IPS DF 6.9 (cell line): ENCODE data around the gene LCMT1.

Source experiments
- DNase-seq: peaks from one replicate; pipeline ENCODE4 v3.0.0-alpha.2; 2013; ENCODE audit warnings: low read depth, low spot score
- H3K27ac ChIP-seq: one replicate; pipeline ENCODE4 v1.5.1; 2013; ENCODE audit warnings: low read length, control low read depth
- H3K27me3 ChIP-seq: 2 replicates; pipeline ENCODE4 v1.6.1; 2013; ENCODE audit warnings: mild to moderate bottlenecking, low read length; ENCODE audit not compliant: control insufficient read depth, insufficient read depth
- H3K36me3 ChIP-seq: 2 replicates; pipeline ENCODE4 v1.6.1; 2013; ENCODE audit warnings: low read length; ENCODE audit not compliant: control insufficient read depth, insufficient read depth
- H3K4me1 ChIP-seq: 2 replicates; pipeline ENCODE4 v1.6.1; 2013; ENCODE audit warnings: low read length; ENCODE audit not compliant: control insufficient read depth, insufficient read depth
- H3K4me3 ChIP-seq: 2 replicates; pipeline ENCODE4 v1.5.1; 2013; ENCODE audit warnings: mild to moderate bottlenecking, low read length
- H3K9me3 ChIP-seq: 2 replicates; pipeline ENCODE4 v1.6.1; 2013; ENCODE audit warnings: low read length, inconsistent platforms; ENCODE audit not compliant: control insufficient read depth, insufficient read depth
- WGBS: extraction: QIAGEN DNeasy Blood & Tissue Kit; methylation state at CpG from one replicate; pipeline ENCODE4 v1.1.7; 2013; ENCODE audit warnings: mixed read lengths, missing lambda C conversion rate; ENCODE audit not compliant: insufficient read length, insufficient coverage; 5-methylcytosine and 5-hydroxymethylcytosine counted together

The LCMT1 gene

GRCh38 chr16:25222959-25223358 lies 111.4 kb downstream of the LCMT1 start:
- no peak for DNase-seq
- Histone ChIP-seq H3K4me1 (no peaks in the 10 kb centered on the region), H3K9me3 (no peaks in the 10 kb centered on the region), H3K4me3 (no peak overlapping the region), H3K36me3 (no peaks in the 10 kb centered on the region), H3K27me3 (no peaks in the 10 kb centered on the region), H3K27ac (no peak overlapping the region)
- no CpG with 5 or more reads among the region's 8 CpGs for WGBS

DNA sequence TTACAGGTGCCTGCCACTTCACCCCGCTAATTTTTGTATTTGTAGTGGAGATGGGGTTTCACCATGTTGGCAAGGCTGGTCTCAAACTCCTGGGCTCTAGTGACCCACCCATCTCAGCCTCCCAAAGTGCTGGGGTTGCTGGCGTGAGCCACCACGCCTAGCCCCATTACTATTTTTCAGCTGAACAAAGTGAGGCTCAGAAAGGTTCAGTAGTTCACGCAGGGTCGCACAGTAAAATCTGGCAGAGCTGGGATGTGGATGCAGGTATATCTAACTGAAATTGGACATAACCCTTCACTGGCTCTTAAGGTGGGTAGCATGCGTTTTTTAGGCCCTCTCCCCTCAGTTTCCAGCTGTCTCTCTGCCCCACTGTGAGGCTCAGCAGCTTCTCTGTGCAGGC lies 112.4 kb downstream of the LCMT1 start:
- no peaks in the 10 kb centered on the region for H3K27me3 ChIP-seq
- H3K36me3 ChIP-seq, result no peaks in the 10 kb centered on the region
- no peak overlapping the region for H3K4me3 ChIP-seq
- H3K27ac ChIP-seq, result no peak overlapping the region
- H3K9me3 ChIP-seq, result no peaks in the 10 kb centered on the region
- WGBS, result no CpG with 5 or more reads among the region's 6 CpGs
- peaks cover 1% of the 10 kb centered on the region; the same call in 1 of the 2 replicates for H3K4me1 ChIP-seq
- DNase-seq, result no peak

- Histone ChIP-seq H3K27me3 (no peaks in the 10 kb centered on the region), H3K27ac (no peak overlapping the region), H3K9me3 (no peaks in the 10 kb centered on the region), H3K36me3 (no peaks in the 10 kb centered on the region), H3K4me3 (no peak overlapping the region), H3K4me1 (peaks cover 1% of the 10 kb centered on the region; the same call in 1 of the 2 replicates)
- DNase-seq, result no peak
- WGBS, result no CpG with 5 or more reads among the region's 7 CpGs
Observed at GRCh38 chr16:25224731-25225319, 113.3 kb downstream of the LCMT1 start.
